Posterior vena cava (tissue), 2 donors: Measurements from ENCODE around the gene RPL28. TPM values are rescaled to one million over a fixed set of nuclear protein-coding genes. Genes with fewer than 3 reads are reported as not detected.
"Not testable (repeated sequence)": the region's sequence is repeated elsewhere in the genome, so short reads cannot be mapped to it uniquely, and the experiment has no call there.

Experiments
- DNase-seq: peaks from one replicate; pipeline ENCODE4 v3.0.0-alpha.2; 2020; ENCODE audit warnings: low spot score
- intact Hi-C, 2 donors: fragments of 100-400 bp; cut with DNase I; formaldehyde crosslinking; loops; one replicate each; pipeline versions ENCODE4 v1.14.1 to v1.14.2; 2022 to 2023
- total RNA-seq, 2 donors: library from RNA; stranded (reverse); fragmentation: NEBNext Ultra II Directional; extraction: Animal tissue kit (Norgen Biotek cat#: 25700); gene quantifications; one replicate each; pipeline ENCODE4 v1.2.1, GENCODE V29; 2021
- donor health status: DM: yes; HTN: yes; CAD: no.
- donor health status: DM: yes; HTN: yes; CAD: no.

Gene RPL28
- total RNA-seq, 2 donors from 2014 or later = 882 to 1,056 TPM

DNA sequence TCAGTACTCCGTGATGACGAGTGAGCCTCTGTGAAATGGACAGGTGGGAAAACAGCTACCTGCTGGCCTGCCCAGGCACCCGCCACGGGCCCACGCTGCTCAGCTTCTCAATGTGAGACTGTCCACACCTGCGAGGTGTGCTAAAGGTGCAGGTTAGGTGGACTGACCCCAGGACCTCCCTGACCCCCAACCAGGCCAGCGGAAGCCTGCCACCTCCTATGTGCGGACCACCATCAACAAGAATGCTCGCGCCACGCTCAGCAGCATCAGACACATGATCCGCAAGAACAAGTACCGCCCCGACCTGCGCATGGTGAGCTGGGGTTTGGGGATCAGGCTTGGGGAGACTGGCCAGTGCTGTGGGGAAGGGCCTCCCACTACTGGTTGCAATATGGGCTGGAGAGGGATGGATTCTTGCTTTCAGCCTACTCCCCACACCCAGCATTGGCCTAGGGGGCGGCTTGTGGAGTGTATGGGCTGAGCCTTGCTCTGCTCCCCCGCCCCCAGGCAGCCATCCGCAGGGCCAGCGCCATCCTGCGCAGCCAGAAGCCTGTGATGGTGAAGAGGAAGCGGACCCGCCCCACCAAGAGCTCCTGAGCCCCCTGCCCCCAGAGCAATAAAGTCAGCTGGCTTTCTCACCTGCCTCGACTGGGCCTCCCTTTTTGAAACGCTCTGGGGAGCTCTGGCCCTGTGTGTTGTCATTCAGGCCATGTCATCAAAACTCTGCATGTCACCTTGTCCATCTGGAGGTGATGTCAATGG lies 2.2 kb downstream of the RPL28 start:
- intact Hi-C loops = no loop called here
- no peak for DNase-seq

DNA sequence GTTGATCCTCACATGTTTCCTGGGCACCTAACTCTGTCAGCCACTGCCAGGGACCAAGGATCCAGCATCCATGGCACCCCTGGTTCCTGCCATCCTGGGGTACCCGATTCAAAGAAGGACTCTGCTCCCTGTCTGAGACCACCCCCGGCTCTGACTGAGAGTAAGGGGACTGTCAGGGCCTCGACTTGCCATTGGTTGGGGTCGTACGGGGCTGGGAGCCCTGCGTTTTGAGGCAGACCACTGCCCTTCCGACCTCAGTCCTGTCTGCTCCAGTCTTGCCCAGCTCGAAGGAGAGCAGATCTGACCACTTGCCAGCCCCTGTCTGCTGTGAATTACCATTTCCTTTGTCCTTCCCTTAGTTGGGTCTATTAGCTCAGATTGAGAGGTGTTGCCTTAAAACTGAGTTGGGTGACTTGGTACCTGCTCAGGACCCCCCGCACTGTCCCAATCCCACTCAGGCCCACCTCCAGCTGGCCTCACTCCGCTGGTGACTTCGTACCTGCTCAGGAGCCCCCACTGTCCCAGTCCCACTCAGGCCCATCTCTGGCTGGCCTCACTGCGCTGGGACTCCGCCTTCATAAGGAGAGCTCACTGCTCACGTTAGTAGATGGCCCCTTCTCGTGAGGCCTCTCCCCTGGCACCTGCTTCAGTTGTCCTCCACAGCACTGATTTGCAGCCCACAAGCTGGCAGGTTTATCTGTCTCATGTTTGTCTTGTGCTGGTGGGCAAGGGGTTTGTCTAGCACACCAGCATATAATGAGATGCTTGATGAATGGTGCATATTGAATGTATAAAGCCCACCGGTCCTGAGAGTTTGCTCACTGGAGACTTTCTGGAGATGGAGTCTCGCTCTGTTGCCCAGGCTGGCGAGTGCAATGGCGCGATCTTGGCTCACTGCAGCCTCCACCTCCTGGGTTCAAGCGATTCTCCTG lies 3.9 kb downstream of the RPL28 start:
- intact Hi-C loops = no loop called here
- no peak for DNase-seq

DNA sequence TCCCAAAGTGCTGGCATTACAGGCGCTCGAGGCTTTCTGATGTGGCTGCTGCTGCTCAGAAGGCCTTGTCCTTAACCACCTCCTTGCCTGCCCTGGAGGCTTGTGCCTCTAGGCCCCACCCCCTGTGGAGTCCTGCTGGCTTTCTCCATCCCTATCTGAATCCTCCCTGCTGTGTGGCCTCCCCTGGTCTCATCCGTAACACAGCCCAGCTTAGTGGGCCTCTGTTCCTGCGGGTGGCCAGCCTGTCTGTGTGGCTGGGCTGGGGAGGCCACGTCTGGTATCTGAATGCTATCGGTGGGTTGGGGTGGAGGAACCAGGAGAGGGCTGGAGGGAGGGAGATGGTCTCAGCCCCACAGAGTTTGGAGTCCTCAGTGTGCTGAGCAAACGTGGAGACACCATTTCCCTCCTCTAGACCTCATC lies 4.7 kb downstream of the RPL28 start:
- intact Hi-C loops = no loop called here
- no peak for DNase-seq

DNA sequence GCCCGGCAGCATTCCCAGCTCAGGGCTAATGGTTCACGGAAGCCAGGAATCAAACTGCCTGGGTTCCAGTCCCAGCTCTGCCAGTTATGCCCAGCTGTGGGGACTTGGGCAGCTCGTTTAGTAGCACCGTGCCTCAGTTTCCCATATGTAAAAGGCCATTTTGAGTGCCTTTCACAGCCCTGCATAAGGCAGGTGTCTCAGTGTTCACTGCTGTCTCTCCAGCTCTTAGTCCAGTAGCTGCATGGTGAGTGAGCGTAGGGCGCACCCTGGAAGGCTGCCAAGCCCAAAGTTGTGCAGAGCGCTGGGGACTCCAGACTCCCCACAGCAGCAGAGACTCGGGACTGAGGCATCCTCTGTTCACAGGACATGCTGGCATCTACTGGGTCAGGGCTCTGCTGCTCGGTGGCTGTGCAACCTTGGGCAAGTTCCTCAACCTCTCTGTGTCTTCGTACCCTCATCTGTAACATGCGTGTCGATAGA lies 5.5 kb downstream of the RPL28 start:
- no peak for DNase-seq
- intact Hi-C loops = no loop called here

DNA sequence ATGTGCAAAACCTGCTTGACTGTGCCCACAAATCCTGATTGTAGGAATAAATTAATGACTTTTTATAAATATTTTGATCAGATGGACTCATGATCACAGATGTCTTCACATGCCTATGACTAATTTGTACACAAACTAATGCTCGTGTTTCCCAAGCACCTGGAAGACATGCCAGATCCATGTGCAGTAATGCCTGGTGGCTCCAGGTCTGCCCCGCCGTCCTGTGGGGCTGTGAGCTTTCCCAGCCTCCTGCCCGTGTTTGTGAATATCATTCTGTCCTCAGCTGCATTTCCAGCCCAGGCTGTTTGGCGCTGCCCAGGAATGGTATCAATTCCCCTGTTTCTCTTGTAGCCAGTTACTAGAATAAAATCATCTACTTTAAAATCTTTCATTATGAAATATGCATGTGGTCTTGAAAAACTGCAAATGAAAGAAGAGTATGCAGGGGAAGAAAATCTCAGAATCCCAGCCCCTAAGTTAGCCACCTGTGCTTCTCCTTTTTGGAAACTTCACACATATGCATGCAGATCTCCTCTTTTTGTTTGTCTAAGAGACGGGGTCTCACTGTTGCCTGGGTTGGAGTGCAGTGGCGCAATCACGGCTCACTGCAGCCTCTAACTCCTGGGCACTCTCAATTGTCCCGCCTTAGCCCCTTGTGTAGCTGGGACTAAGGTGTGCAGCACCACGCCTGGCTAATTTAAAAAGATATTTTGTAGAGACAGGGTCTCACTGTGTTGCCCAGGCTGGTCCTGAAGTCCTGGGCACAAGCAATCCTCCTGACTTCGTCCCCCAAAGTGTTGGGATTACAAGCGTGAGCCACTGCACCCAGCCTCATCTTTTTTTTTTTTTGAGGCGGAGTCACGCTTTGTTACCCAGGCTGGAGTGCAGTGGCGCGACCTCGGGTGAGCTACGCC lies 6.2 kb downstream of the RPL28 start:
- no peak for DNase-seq
- intact Hi-C loops = no loop called here

DNA sequence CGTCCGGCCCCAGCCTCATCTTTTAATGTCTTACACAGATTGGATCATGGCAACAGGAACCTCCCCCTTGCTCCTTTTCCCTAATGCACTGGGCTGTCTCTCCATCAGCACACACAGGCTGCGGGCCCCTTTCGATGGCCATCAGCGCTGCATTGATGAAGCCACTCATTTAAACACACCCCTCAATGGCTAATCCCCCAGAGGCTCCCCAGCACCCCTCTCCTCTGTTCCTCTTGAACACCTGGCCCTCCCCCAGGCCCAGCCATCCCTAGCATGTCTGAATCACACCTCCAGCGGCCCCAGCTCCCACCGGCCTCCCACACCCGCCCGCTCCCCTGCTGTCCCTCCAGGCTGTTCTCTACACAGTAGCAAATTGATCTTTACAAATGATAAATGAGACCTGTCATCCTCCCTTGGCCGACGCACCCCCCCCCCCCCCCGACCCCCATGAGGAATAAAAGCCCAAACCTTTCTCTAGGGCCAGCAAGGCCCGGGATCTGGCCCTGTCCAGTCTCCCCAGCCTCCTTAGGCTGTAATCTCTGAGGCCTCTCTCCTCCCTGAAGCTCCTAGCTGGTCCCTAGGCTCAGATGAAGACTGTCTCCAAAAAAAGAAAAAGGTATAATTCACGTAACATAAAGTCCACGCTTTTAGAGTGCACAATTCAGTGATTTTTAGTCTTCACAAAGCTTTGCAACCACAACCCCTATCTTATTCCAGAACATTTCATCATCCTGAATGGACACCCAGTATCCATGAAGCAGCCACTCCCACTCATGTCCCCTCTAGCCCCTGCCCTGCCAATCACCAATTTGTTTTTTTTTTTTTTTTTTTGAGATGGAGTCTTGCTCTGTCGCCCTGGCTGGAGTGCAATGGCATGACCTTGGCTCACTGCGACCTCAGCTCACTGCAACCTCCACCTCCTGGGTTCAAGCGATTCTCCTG lies 7.4 kb downstream of the RPL28 start:
- no peak for DNase-seq
- intact Hi-C loops = no loop called here

DNA sequence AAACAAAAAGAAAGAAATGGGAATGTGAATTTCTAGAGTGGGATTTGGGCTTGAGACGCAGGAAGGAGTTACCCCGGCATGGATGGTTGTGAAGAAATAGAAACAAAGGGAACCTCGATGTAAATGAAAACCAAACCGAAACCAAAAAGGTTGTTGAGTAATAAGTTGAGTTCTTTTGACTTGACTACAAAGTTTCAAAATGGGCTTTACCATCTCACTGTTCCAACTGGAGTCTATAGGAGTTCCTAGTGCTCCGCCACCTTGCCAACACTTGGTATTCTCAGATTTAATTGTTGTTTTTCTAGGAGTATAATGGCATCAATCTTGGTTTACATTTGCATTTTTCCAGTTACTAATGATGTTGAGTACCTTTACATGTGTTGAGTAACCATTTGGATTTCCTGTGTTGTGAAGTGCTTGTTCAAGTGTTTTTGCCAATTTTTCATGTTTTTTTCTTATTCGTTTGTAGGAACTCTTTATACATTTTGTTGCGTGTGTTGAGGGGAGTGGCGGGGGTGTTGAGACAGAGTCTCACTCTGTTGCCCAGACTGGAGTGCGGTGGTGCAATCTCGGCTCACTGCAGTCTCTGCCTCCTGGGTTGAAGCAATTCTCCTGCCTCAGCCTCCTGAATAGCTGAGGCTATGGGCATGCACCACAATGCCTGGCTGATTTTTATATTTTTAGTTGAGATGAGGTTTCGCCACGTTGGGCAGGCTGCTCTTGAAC lies 12.6 kb downstream of the RPL28 start:
- DNase-seq = no peak
- intact Hi-C loops = no loop called here

DNA sequence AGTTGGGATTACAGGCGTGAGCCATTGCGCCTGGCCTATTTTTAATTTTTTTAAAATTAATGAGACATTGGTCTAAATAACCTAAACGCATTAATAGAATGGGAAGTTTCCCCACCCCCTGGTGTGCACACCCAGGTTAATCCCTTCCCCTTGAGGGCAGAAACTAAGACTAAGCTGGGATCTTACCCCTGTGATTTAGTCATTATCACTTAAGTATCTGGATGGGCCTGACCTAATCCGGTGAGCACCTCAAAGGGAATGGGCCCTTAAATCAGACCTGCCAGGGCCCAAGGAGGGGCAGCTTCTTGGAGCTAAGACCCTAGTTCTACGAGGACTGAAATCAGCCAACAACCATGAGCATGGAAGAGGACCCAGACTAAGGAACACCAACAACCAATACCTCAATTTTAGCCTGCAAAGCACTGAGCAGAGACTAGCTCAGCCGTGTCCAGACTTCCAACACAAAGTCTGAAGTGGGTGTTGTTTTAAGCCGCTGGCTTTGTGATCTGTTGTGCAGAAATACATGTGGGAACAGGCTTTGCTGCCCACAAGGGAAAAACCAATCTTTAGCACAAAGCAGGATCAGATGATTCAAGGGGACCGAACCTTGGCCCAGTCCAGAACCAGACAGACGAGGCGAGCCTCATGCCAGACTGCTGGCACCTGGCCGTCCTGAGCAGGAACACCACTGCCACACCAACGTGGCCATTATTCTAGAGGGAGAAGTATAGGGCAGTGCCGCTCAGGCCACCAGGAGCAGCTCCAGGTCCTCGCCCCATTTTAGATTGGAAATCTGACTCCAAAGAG lies 14.8 kb downstream of the RPL28 start:
- intact Hi-C loops = loop anchor here in 1 of 2 donors (1.0 kb wide), 1 partner anchor 48 kb away; no protein-coding TSS in a partner anchor
- no peak for DNase-seq

DNA sequence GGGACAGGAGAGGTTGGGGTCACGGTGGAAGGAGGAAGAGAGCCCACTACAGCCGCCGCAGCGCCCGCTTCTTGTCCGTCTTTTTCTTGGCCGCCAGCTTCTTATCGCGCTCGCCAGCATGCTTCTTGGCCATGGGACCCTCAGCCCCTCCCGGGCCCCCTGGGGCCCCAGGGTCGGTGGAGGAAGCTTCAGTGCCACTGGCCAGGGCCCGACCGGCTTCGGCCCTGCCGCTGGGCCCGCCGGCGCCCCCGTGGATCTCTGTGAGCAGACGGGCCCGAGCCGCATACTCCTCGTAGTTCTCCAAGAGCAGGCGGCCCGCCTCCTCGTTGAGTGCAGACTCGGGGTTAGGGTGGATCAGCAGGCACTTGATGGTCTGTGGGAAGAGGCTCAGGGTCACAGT lies 15.7 kb downstream of the RPL28 start:
- intact Hi-C loops, DNase-seq: not testable (repeated sequence)

DNA sequence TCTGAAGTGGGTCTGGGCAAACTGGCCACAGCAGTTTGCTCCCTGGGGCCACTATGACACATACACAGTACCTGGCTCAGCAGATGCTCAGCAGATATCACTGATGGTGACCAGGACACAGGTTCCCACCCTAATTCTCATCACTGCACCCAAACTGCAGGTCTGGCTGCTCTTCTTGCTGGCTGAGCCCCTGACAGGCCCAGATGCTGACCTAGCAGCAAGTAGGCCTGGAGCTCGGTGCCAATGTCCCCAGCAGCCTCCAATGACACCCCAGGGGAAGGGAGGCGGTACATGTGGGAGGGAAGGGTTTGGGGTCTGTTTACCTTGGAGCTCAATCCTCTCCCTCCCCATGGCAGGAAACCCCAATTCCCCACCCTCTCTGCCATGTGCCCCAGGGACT lies 16.8 kb downstream of the RPL28 start:
- intact Hi-C loops = no loop called here
- DNase-seq = no peak

DNA sequence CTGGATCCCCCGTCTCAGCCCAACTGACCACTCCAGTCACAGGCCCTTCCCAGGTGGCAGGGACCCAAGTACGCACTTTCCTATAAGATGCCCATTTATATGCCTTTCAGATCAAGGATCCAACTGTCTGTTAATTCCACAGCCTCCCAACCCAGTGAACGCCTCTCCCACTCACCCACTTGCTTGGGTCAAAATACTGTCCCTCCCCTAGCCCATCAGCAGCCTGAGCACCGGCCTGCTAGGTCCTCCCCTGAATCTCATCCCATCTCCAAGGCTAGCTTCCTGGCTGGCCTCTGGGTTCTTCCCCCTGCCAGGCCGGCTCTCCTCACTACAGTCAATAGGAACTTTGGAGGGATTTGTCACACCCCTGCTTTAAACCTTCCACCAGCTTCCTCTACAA lies 19.9 kb downstream of the RPL28 start:
- DNase-seq = no peak
- intact Hi-C loops = no loop called here

DNA sequence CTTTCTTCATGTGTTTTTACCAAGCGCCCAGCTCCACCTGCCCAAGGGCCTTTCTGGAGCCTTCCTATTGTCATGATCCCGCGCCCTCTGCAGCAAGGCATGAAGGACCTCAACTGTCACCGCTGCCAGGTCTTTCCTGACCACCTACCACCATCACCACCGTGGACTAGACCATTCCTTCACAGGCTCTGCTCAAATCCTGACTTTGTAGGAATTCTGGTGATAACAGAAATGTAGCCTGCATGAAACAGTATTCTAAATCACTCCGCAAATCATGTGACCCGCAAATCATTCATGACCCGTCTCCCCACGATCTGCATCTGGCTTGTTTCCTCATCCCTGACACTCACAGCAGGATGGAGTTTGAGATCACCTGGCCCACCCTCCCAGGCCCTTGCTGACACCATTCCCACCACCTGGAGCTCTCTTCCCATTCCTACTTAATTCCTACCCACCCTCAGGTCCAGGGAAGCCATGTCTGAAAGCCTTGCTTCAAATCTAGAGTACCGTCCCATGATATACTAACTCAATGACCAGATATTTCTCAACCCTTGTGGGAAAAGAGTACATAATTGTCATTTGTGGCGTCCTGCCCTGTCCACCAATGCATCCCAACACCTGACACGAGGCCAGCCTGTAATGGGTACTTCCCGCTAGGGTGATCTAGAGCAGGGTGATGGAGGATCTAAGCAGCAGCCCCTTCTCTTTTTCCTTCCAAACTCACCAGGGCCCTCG lies 20.5 kb downstream of the RPL28 start:
- DNase-seq = no peak
- intact Hi-C loops = no loop called here

DNA sequence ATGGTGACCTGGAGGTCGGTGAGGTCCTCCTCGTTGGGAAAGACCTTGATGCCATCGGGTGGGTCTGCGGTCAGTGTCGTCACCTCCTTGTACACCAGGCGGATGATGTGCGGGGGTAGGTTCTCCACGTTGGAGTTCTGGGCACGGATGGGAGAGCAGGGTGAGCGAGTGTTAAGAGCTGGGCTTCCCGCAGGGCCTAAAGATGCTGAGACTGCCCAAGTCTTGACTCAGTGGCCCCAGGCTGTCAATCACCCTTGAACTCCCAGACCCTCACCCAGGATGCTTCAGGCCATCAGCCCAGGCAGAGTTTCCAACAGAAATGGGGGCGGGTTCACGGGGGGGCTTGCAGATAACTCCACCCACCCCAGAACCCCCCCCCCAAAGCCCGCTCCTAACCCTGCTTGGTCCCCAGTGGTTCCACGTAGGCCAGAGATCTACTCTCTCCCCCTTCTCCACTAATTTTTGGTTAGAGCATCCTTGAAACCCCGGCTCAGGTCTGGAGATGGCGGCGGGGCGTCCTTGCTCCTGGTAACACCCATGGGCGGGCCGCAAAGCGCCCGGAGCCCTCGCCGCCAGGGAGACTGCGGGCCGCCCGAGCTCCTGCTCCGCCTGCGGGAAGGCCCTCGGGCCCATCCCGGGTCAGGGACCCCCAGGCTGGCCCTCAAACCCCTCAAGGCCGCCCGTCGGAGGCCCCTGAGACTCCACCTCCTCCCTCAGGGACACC lies 21.3 kb downstream of the RPL28 start:
- peak; percentile 86 for DNase-seq
- intact Hi-C loops = no loop called here

DNA sequence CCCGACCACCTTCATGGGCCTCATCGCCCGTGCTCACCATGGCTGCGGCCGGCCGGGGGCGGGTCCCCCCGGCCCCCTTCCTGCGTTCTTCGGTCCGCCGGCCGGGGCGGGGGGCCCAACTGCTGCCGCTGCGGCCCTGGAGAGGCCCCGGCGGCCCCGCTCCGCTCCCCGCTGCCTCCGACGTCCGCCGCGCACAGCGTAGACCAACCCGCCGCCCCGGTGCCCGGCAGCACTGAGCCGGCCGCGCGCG lies 21.7 kb downstream of the RPL28 start, which contains the start of gene UBE2S:
UBE2S (minus strand) TSS at position 239 of the 250 bp plus-strand sequence; CDS start at position 40, 199 bp downstream.
- DNase-seq, intact Hi-C loops: not testable (repeated sequence)

DNA sequence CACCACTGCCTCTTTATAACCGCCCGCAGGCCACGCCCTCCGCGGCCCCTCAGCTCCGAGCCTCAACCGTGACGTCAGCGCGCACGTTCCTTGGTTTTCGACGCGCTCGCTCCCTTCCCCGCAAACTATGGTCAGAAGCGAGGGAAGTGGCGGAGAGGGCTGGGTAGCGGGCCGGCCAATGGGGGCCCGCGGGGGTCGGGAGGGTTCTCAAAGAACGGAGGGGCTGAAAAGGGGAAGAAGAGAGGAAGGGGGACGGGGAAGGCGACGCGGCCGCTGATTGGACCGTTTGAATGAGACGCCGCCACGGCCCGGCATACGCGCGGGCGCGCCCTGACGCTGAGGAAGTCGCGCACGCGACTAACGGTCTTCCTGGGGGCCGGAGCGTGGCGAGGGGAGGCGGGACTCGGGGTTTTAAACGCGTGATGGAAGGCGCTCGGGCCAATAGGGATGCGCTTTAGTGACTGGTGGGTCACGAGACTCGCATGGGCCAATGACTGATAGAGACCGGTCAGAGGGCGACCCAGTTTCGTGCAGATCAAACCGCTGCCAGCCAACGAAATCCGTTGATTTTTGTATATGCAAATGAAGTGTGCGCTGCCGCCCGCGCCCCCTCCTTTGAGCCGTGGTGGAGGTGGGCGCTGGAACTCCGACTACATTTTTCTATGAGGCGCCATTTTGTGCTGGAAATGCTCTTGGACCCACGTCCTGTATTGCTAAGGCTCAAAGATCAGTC lies 22.2 kb downstream of the RPL28 start:
- intact Hi-C loops = no loop called here
- DNase-seq = peak; percentile 100
